ENCODE measurements around the gene REX1BD. TPM values are rescaled to one million over a fixed set of nuclear protein-coding genes. Genes with fewer than 3 reads are reported as not detected.
A peak's percentile ranks its signal among the peaks of the same experiment; 100 is the strongest.

The REX1BD gene
- total and polyA plus RNA-seq, 2 donors (not counting 1 experiment from before 2014, with no cell fraction given): 90.9 to 164 TPM

DNA sequence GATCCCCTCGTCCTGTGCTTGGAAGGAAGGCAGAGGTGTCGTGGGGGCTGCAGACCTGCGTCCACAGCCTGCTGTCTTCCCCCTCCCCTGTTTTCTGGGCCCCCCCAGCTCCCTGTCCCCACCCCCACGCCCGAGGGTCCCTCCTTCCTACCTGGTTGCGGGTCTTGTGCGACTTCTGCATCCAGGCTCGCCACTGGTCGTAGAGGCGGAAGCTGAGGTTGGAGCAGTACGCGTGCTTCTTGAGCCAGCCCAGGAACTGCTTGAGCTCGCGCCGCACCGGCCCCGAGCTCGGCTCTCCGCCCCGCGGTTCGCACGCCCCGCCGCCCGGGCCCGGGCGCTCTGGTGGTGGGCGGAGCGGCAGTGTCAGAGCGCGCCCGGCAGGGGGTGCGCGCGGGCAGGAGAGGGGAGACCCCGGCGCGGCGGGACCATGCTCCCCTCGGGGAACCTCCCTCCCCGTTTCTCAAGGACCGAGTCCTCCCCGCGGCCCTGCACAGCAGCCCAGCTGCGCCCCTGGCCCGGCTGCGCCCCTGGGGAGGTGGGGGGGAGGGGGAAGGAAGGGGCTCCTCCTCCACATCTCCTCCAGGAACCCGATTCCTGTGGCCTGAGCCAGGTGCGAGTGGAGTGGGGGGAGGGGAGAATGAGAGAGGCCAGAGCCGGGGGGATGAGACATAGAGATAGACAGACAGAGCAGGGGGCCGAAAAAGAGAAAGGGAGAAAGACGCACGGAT, 5.7 kb downstream of the REX1BD start:
- under 1% methylated on average over 44 of the region's 54 CpGs for WGBS (ENCODE audit: insufficient coverage)
- H3K4me2 ChIP-seq (replicated peaks; ENCODE audit: low read depth, low read length, poor library complexity, severe bottlenecking): peak overlapping the region; percentile 100
- DNase-seq (peak; percentile 86), ATAC-seq (ENCODE audit: low read depth) (peak; percentile 86)
- Mint-ChIP-seq H3K27me3 (peaks cover 7% of the 10 kb centered on the region), H3K27ac (peak overlapping the region; percentile 59), H3K4me1 (peaks cover 25% of the 10 kb centered on the region), H3K9me3 (ENCODE audit: insufficient read depth) (no peaks in the 10 kb centered on the region), H3K4me3 (peak overlapping the region; percentile 79)
- peaks cover 21 to 39% of the 10 kb centered on the region in 2 donors for H3K4me1 ChIP-seq (ENCODE audit: control insufficient read depth in 2 of 2, insufficient read depth in 2 of 2, low read length in 2 of 2)
- H2AFZ ChIP-seq (ENCODE audit: insufficient read depth, low read depth, low read length, poor library complexity, severe bottlenecking): peak overlapping the region; percentile 81
- no peak overlapping the region for H3K27ac ChIP-seq (ENCODE audit: low read length in 2 of 2)
- intact Hi-C loops (cut with micrococcal nuclease): loop anchor here (1.0 to 2.0 kb wide), 3 partner anchors 72 to 347 kb away; partner anchors contain the start of genes ELL and HOMER3
- ChIA-PET POLR2A (interaction anchor here (0.6 to 1.0 kb wide), 5 partner anchors 9 to 1040 kb away, joined by 3 to 9 read pairs (median 3); no protein-coding TSS in a partner anchor), CTCF (interaction anchor here (0.6 to 6.3 kb wide), 24 partner anchors 9 to 579 kb away, joined by 3 to 47 read pairs (median 4); partner anchors contain the start of genes COPE, DDX49, TMEM59L and UBA52)
- H4K20me1 ChIP-seq (ENCODE audit: control insufficient read depth, insufficient read depth, low read length, poor library complexity, severe bottlenecking): peaks cover 10% of the 10 kb centered on the region
- H3K9ac ChIP-seq (ENCODE audit: low read length): peak overlapping the region; percentile 65
- TF ChIP-seq, protein P1, sequence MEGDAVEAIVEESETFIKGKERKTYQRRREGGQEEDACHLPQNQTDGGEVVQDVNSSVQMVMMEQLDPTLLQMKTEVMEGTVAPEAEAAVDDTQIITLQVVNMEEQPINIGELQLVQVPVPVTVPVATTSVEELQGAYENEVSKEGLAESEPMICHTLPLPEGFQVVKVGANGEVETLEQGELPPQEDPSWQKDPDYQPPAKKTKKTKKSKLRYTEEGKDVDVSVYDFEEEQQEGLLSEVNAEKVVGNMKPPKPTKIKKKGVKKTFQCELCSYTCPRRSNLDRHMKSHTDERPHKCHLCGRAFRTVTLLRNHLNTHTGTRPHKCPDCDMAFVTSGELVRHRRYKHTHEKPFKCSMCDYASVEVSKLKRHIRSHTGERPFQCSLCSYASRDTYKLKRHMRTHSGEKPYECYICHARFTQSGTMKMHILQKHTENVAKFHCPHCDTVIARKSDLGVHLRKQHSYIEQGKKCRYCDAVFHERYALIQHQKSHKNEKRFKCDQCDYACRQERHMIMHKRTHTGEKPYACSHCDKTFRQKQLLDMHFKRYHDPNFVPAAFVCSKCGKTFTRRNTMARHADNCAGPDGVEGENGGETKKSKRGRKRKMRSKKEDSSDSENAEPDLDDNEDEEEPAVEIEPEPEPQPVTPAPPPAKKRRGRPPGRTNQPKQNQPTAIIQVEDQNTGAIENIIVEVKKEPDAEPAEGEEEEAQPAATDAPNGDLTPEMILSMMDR (IDR thresholded peaks at IDR 0.05): peak; percentile 84
- TF ChIP-seq EZH2 (IDR thresholded peaks at IDR 0.05; ENCODE audit: borderline replicate concordance, insufficient read depth, low read depth, low read length, poor library complexity, severe bottlenecking): no peak
- peaks cover 0 to 29% (median 8%) of the 10 kb centered on the region in 4 experiments for H3K27me3 ChIP-seq (replicated peaks in 1 of 4; ENCODE audit: control extremely low read depth in 1 of 4, control insufficient read depth in 3 of 4, insufficient read depth in 4 of 4, low read length in 3 of 4)
- H3K4me3 ChIP-seq (ENCODE audit: control extremely low read depth in 1 of 5, extremely low read depth in 1 of 5, insufficient read depth in 1 of 5, low read depth in 2 of 5, low read length in 4 of 5): peak overlapping the region in 4 of 5 experiments; percentile 42 to 69 (median 48)
- peaks cover 0 to 6% of the 10 kb centered on the region in 2 experiments for H3K36me3 ChIP-seq (replicated peaks in 1 of 2; ENCODE audit: control extremely low read depth in 1 of 2, control insufficient read depth in 1 of 2, extremely low read depth in 1 of 2, insufficient read depth in 2 of 2, low read length in 1 of 2)
- no peaks in the 10 kb centered on the region for H3K79me2 ChIP-seq (ENCODE audit: control insufficient read depth, insufficient read depth, low read length)
- no peaks in the 10 kb centered on the region for H3K9me3 ChIP-seq (ENCODE audit: control extremely low read depth in 1 of 3, control insufficient read depth in 2 of 3, insufficient read depth in 1 of 3, low read length in 2 of 3)

All from B cell (primary cell).